Activated naive CD4-positive, alpha-beta T cell treated with anti-CD3 and anti-CD28 coated beads, Interleukin-2, amount 50 U/mL, for 72 hours (primary cell): Measurements from ENCODE around the gene HAUS7. TPM values are rescaled to one million over a fixed set of nuclear protein-coding genes. Genes with fewer than 3 reads are reported as not detected.

ENCODE experiments used
- ATAC-seq, 2 donors: fragments of 150-1000 bp; cut with Tn5 transposase; 2 replicates each; pipeline ENCODE4 v1.10.0; 2021; ENCODE audit warnings: mild to moderate bottlenecking in 2 of 2, moderate library complexity in 2 of 2
- DNase-seq, 2 donors: peaks; one replicate each; pipeline ENCODE4 v3.0.0; 2021 to 2022; ENCODE audit warnings: low spot score in 2 of 2
- H3K27ac Mint-ChIP-seq, 2 donors: one replicate each; pipeline ENCODE4 v1.8.0; 2022; ENCODE audit warnings: mild to moderate bottlenecking in 2 of 2, mixed read lengths in 2 of 2
- H3K36me3 Mint-ChIP-seq, 2 donors: one replicate each; pipeline ENCODE4 v1.8.0; 2022; ENCODE audit warnings: mixed read lengths in 2 of 2
- H3K9me3 Mint-ChIP-seq, 2 donors: one replicate each; pipeline ENCODE4 v1.8.0; 2022; ENCODE audit warnings: mixed read lengths in 2 of 2
- total RNA-seq, 2 donors: library from RNA; stranded (reverse); gene quantifications; one replicate each; pipeline ENCODE4 v1.2.3, GENCODE V29; 2022

HAUS7 gene
- total RNA-seq, 2 donors from 2014 or later, result 35.4 to 65.5 TPM

- no peak for DNase-seq
- H3K36me3 Mint-ChIP-seq, result no peaks in the 10 kb centered on the region
- H3K27ac Mint-ChIP-seq, result no peak overlapping the region
- ATAC-seq, result no peak
- no peaks in the 10 kb centered on the region for H3K9me3 Mint-ChIP-seq
These were observed 32.4 kb upstream of the HAUS7 start for GRCh38 chrX:153502796-153503195.

DNA sequence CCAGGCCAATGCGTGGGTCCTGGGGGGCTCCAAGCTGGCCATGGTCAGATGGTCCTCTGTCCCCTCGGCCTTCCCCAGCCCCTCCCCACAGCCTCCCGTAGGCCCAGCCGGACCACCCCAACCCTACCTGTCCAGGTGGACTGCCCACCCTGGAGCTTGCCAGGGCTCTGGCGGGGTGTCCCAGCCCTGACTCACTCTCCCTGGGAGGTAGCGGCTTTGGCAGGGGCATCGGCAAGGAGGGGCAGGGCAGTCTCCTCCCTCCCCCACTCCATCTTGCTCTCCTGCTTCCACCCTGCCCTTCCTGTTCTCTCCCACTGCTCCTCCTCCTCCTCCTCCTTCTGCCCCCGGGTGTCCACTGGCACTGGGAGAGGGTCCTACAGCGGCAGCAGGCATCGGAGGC is 31.8 kb upstream of the HAUS7 start:
- DNase-seq (no peak), ATAC-seq (no peak)
- H3K9me3 Mint-ChIP-seq, result no peaks in the 10 kb centered on the region
- H3K27ac Mint-ChIP-seq, result no peak overlapping the region
- H3K36me3 Mint-ChIP-seq, result no peaks in the 10 kb centered on the region

DNA sequence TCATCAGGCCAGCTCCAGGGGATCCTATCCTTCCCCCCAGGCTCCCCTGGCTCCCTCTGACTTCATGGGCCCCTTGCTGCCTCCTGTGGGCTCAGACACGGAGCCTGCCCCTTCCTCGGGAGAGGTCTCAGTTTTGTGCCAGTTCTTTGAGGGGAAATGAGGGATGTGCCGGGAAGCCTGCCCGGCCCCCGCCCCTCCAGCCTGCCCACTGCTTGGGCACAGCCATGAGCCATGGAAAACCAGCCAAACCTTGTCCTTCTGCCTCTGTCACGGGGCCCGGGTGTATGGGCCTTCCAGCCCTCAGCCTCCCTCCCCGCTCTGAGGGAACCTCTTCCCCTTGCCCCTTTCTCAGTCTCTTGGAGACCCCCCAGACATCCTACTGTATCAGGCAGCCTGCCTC is 31.2 kb upstream of the HAUS7 start:
- Mint-ChIP-seq H3K36me3 (no peaks in the 10 kb centered on the region), H3K9me3 (no peaks in the 10 kb centered on the region), H3K27ac (no peak overlapping the region)
- ATAC-seq (no peak), DNase-seq (no peak)

- Mint-ChIP-seq H3K9me3 (no peaks in the 10 kb centered on the region), H3K36me3 (no peaks in the 10 kb centered on the region), H3K27ac (peak overlapping the region in 1 of 2 donors; percentile 36)
- DNase-seq (no peak), ATAC-seq (no peak)
These were observed 30.4 kb upstream of the HAUS7 start for GRCh38 chrX:153500676-153501280.

- no peaks in the 10 kb centered on the region for H3K36me3 Mint-ChIP-seq
- no peak for ATAC-seq
- no peak overlapping the region for H3K27ac Mint-ChIP-seq
- no peaks in the 10 kb centered on the region for H3K9me3 Mint-ChIP-seq
- no peak for DNase-seq
These were observed 29.5 kb upstream of the HAUS7 start for GRCh38 chrX:153499876-153500275.

GRCh38 chrX:153499341-153499740 is 29.0 kb upstream of the HAUS7 start:
- Mint-ChIP-seq H3K9me3 (no peaks in the 10 kb centered on the region), H3K27ac (no peak overlapping the region), H3K36me3 (no peaks in the 10 kb centered on the region)
- DNase-seq (no peak), ATAC-seq (no peak)

GRCh38 chrX:153498453-153498852 is 28.1 kb upstream of the HAUS7 start:
- no peaks in the 10 kb centered on the region for H3K9me3 Mint-ChIP-seq
- no peak overlapping the region for H3K27ac Mint-ChIP-seq
- H3K36me3 Mint-ChIP-seq, result no peaks in the 10 kb centered on the region
- no peak for DNase-seq
- ATAC-seq, result no peak

GRCh38 chrX:153496590-153496959 is 26.2 kb upstream of the HAUS7 start:
- Mint-ChIP-seq H3K27ac (no peak overlapping the region), H3K36me3 (no peaks in the 10 kb centered on the region), H3K9me3 (no peaks in the 10 kb centered on the region)
- DNase-seq (no peak), ATAC-seq (no peak)

- DNase-seq (no peak), ATAC-seq (no peak)
- Mint-ChIP-seq H3K9me3 (no peaks in the 10 kb centered on the region), H3K27ac (no peak overlapping the region), H3K36me3 (no peaks in the 10 kb centered on the region)
These were observed 25.7 kb upstream of the HAUS7 start for GRCh38 chrX:153495903-153496589.

DNA sequence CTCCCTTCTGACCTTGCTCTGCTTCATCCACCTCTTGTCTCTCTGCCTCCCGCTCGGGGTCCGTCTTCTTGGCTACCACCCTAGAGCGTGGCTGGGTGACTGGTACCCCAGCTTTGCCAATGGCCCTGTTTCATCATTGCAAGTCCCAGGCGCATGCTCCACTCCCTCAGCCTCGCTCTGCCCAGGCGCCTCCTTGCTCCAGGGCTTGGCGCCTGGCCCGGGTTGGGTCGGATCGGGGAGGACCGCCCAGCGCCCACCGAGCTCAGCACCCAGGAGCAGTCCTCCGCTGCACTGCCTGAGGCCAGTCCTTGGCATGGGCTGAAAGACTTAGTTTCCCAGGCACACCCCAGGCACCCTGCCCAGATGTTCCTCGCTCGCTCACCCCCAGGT is 25.0 kb upstream of the HAUS7 start:
- H3K36me3 Mint-ChIP-seq, result no peaks in the 10 kb centered on the region
- no peaks in the 10 kb centered on the region for H3K9me3 Mint-ChIP-seq
- no peak for ATAC-seq
- no peak for DNase-seq
- no peak overlapping the region for H3K27ac Mint-ChIP-seq

- no peak for DNase-seq
- ATAC-seq, result no peak
- Mint-ChIP-seq H3K36me3 (no peaks in the 10 kb centered on the region), H3K9me3 (no peaks in the 10 kb centered on the region), H3K27ac (no peak within 1 kb of the TSS)
These were observed 24.4 kb upstream of the HAUS7 start, which contains the start of gene BGN for GRCh38 chrX:153494541-153495361. Gene BGN, plus strand, starts transcription at chrX:153494980. Its CDS starts 9,652 bp downstream, at chrX:153504632.

DNA sequence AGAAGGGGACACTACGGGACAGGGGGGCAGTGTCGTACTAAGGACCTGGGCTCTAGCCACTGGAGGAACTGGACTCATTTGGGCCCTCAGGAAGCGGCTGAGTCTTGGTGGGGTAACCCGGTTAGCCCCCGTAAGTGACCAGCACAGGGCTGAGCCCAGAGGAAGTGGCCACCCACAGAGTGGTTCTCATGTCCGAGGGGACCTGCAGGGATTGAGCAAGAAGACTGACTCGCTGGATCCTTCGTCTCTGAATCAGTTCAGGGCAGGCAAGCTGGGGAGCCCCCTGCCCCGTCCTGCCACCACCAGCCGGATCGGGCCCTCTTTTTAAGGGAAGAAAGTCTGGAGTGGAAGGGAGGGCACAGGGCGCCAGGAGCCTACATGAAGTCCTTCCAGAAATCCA is 23.7 kb upstream of the HAUS7 start:
- Mint-ChIP-seq H3K27ac (no peak overlapping the region), H3K9me3 (no peaks in the 10 kb centered on the region), H3K36me3 (no peaks in the 10 kb centered on the region)
- DNase-seq (no peak), ATAC-seq (no peak)

GRCh38 chrX:153493085-153493484 is 22.7 kb upstream of the HAUS7 start:
- no peaks in the 10 kb centered on the region for H3K36me3 Mint-ChIP-seq

GRCh38 chrX:153492543-153492942 is 22.2 kb upstream of the HAUS7 start:
- no peaks in the 10 kb centered on the region for H3K36me3 Mint-ChIP-seq
- ATAC-seq, result no peak
- H3K9me3 Mint-ChIP-seq, result no peaks in the 10 kb centered on the region

More at GRCh38 chrX:153493085-153493484, 22.7 kb upstream of the HAUS7 start:
- no peak for DNase-seq
- ATAC-seq, result no peak
- H3K27ac Mint-ChIP-seq, result no peak overlapping the region
- no peaks in the 10 kb centered on the region for H3K9me3 Mint-ChIP-seq

GRCh38 chrX:153491918-153492317 is 21.5 kb upstream of the HAUS7 start:
- Mint-ChIP-seq H3K27ac (no peak overlapping the region), H3K36me3 (no peaks in the 10 kb centered on the region), H3K9me3 (no peaks in the 10 kb centered on the region)
- DNase-seq (no peak), ATAC-seq (no peak)

More at GRCh38 chrX:153492543-153492942, 22.2 kb upstream of the HAUS7 start:
- peak overlapping the region in 1 of 2 donors; percentile 29 for H3K27ac Mint-ChIP-seq
- no peak for DNase-seq

DNA sequence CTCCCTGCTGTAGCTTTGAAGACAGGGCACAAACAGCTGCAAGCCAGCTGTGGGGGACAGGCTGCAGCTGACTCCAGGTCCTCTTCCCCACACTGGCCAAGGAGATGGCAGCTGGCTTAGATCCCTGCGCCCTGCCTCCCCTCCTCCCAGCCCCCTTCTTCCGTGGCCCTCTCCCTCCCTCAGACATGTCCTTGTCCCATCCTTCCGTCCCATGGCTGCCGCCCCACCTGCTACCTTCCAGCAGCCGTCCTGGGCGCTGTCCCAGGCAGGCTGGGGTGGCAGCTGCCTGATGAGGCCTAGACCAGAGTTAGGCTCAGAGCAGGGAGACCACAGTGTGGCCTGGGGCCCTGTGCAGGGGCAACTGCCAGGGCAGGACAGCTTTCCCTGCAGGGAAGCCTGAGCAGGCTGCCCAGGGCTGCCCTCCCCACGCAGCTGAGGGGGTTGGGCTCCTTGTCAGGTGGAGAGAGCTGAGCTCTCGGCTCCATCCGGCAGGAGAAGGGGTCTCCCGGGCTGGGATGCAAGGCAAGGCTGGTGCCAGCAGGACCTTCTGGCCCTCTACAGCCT is 21.1 kb upstream of the HAUS7 start:
- DNase-seq (no peak), ATAC-seq (no peak)
- Mint-ChIP-seq H3K36me3 (no peaks in the 10 kb centered on the region), H3K27ac (no peak overlapping the region), H3K9me3 (no peaks in the 10 kb centered on the region)

GRCh38 chrX:153490217-153490930 is 20.0 kb upstream of the HAUS7 start:
- H3K27ac Mint-ChIP-seq, result no peak overlapping the region
- H3K9me3 Mint-ChIP-seq, result no peaks in the 10 kb centered on the region
- H3K36me3 Mint-ChIP-seq, result no peaks in the 10 kb centered on the region
- DNase-seq (no peak), ATAC-seq (no peak)
